Immature natural killer cell (primary cell): Measurements from ENCODE around the gene RIMKLA. TPM values are rescaled to one million over a fixed set of nuclear protein-coding genes. Genes with fewer than 3 reads are reported as not detected.

ENCODE experiments used
- DNase-seq, 3 donors: peaks; one replicate each; pipeline ENCODE4 v3.0.0; 2022; ENCODE audit warnings: mixed read lengths in 1 of 3
- H3K27ac Mint-ChIP-seq, 6 donors: one replicate each; pipeline ENCODE4 v1.8.0; 2020; ENCODE audit warnings: mixed read lengths in 6 of 6, mild to moderate bottlenecking in 5 of 6, inconsistent platforms in 4 of 6, moderate library complexity in 3 of 6
- H3K27me3 Mint-ChIP-seq, 3 donors: one replicate each; pipeline ENCODE4 v1.8.0; 2020 to 2021; ENCODE audit warnings: low read depth in 3 of 3, mild to moderate bottlenecking in 3 of 3, mixed read lengths in 3 of 3, moderate library complexity in 3 of 3, inconsistent platforms in 1 of 3
- H3K36me3 Mint-ChIP-seq, 3 donors: one replicate each; pipeline ENCODE4 v1.8.0; 2020; ENCODE audit warnings: mixed read lengths in 3 of 3, inconsistent platforms in 2 of 3, mild to moderate bottlenecking in 2 of 3
- H3K4me1 Mint-ChIP-seq, 2 donors: one replicate each; pipeline ENCODE4 v1.8.0; 2020; ENCODE audit warnings: inconsistent platforms in 2 of 2, mild to moderate bottlenecking in 2 of 2, mixed read lengths in 2 of 2, moderate library complexity in 1 of 2
- H3K4me3 Mint-ChIP-seq, 5 donors: one replicate each; pipeline ENCODE4 v1.8.0; 2020; ENCODE audit warnings: mild to moderate bottlenecking in 5 of 5, mixed read lengths in 5 of 5, inconsistent platforms in 3 of 5, moderate library complexity in 3 of 5
- H3K9me3 Mint-ChIP-seq, 6 donors: one replicate each; pipeline ENCODE4 v1.8.0; 2020; ENCODE audit warnings: mild to moderate bottlenecking in 6 of 6, mixed read lengths in 6 of 6, inconsistent platforms in 4 of 6, moderate library complexity in 3 of 6
- polyA plus RNA-seq, 3 donors: library from polyadenylated mRNA; unstranded; fragments of 300-500 nt; fragmentation: Illumina TruSeq; gene quantifications; one replicate each; pipeline ENCODE4 v1.2.3, GENCODE V29; 2021

RIMKLA gene
- polyA plus RNA-seq, 3 donors from 2014 or later = 0.34 to 1.1 (median 0.58) TPM

DNA sequence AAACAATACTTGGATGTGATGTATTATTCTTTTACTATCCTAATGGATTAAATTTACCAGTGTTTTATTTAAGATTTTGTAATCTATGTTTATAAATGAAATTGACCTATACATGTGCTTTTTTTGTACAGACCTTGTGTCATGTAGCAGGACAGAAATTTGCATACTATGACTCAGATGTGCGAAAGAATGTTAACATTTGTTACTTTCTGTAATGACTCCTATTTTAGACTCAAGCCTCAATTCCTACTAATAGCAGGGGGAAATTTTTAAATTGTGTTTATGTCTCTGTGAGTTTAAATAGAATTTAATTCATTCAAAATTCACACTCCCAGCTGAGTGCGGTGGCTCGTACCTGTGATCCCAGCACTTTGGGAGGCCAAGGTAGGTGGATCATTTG, 21.8 kb upstream of the RIMKLA start:
- Mint-ChIP-seq H3K27me3 (peaks cover 0 to 5% (median 0%) of the 10 kb centered on the region in 3 donors), H3K4me1 (no peaks in the 10 kb centered on the region), H3K27ac (no peak overlapping the region), H3K9me3 (no peaks in the 10 kb centered on the region), H3K36me3 (no peaks in the 10 kb centered on the region), H3K4me3 (no peak overlapping the region)
- DNase-seq = no peak

DNA sequence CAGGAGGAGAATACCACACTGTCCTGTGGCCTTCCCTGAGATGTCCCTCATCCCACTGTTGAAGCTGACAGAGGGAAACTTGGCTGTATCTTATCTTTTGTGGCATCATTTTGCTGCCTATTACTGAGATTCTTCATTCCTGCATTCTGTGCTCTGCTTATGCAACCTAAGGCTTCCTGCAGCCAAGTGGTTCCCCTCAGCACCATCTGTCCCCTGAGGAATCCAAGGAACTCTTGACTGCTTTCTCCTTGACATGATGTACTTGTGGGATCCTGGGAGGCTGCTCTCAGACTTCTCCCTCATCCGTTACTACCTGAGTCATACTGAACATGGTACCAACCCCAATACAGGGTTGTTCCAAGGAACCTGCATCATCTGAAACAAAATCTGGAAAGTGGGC, 21.1 kb upstream of the RIMKLA start:
- Mint-ChIP-seq H3K27me3 (peaks cover 0 to 3% (median 0%) of the 10 kb centered on the region in 3 donors), H3K27ac (no peak overlapping the region), H3K4me3 (no peak overlapping the region), H3K36me3 (no peaks in the 10 kb centered on the region), H3K4me1 (no peaks in the 10 kb centered on the region), H3K9me3 (no peaks in the 10 kb centered on the region)
- DNase-seq = no peak

DNA sequence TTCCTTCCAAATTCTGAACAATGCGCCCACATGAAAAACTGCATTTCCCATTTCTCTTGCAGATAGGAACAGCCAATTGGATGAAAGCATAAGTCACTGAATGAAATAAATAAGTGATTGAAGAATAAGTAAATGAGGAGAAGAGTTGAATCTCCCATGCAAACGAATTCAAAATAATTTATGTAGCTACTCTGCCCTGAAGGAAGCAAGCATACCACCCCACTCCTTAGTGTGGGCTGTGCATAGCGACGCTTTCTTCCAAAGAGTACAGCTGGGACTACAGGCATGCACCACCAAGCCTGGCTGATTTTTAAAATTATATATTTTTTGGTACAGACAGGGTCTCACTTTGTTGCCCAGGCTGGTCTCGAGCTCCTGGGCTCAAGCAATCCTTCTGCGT, 16.5 kb upstream of the RIMKLA start:
- no peak for DNase-seq
- Mint-ChIP-seq H3K36me3 (no peaks in the 10 kb centered on the region), H3K27ac (no peak overlapping the region), H3K4me3 (no peak overlapping the region), H3K9me3 (no peaks in the 10 kb centered on the region), H3K27me3 (peaks cover 0 to 4% (median 2%) of the 10 kb centered on the region in 3 donors), H3K4me1 (no peaks in the 10 kb centered on the region)

DNA sequence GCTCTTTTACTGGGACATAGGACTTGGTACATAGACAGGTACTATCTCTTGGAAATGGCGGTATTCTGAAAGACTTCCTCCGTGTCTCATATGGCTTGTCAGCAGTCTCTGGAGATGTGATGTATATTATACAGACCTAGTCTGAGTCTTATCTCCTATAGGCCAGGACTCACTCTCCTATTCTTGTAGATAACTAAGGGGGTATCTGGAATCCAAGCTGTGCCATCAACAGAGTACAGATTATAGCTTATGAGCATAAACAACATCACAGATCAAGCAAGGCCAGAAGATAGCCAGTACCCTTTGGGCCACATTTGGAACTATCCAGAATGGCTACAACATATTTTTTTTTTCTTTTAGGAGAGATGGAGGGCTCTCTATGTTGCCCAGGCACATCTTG, 16.1 kb upstream of the RIMKLA start:
- no peaks in the 10 kb centered on the region for H3K9me3 Mint-ChIP-seq
- H3K4me1 Mint-ChIP-seq = no peaks in the 10 kb centered on the region
- no peak for DNase-seq
- H3K4me3 Mint-ChIP-seq = no peak overlapping the region
- no peak overlapping the region for H3K27ac Mint-ChIP-seq
- no peaks in the 10 kb centered on the region for H3K36me3 Mint-ChIP-seq
- peaks cover 0 to 4% (median 2%) of the 10 kb centered on the region in 3 donors for H3K27me3 Mint-ChIP-seq

DNA sequence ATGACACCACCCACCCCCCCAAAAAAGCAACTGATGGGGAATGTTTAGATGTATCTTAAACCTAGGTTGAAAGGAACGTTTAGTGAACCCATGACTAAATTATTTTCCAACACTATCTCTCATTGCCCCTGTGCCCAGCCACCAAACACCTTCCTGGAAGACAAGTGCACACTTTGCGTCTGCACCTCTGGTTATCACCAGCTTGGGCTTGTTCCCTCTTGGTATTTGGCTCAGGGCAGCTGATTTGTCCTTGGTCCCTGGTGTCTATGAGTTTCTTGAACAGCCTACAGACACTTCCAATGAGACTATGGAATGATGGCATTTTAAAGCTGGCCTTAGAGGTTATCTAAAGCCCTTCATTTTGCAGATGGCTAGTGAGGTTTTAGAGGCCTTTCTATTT, 15.5 kb upstream of the RIMKLA start:
- no peak overlapping the region for H3K4me3 Mint-ChIP-seq
- H3K9me3 Mint-ChIP-seq = no peaks in the 10 kb centered on the region
- DNase-seq = no peak
- peaks cover 0 to 4% (median 2%) of the 10 kb centered on the region in 3 donors for H3K27me3 Mint-ChIP-seq
- no peaks in the 10 kb centered on the region for H3K4me1 Mint-ChIP-seq
- H3K27ac Mint-ChIP-seq = no peak overlapping the region
- H3K36me3 Mint-ChIP-seq = no peaks in the 10 kb centered on the region

DNA sequence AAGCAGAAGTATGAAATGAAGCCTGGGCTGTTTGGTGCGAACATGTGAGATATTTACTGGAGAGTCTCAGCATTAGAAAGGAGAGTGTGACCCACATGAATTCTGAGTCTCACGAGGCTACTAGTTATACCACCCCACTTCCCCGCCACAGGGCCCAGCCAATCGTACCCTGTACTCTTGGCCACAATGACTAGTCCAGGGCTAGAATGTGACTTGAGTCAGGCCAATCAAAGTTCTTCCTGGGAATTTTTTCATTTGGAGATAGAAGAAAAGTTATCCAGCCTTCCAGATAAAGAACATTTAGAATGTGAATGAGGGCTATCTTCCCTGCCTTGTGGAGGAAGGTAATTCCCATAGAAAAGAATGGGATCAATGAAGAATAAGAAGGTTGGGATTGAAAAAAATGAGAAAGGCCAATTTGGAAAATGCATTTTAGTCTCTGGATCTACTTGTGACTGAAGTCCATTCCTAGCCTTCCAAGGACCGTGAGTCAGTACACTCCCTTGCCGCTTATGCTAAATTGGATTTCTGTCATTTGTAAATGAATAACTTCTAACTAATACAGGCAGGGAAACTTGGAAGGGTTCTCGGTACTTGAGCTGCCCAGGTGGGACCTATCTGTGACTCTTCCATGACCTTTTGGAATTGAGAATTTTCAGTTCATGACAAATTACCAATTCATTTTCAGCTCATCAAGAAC, 12.3 kb upstream of the RIMKLA start:
- Mint-ChIP-seq H3K36me3 (no peaks in the 10 kb centered on the region), H3K27ac (no peak overlapping the region), H3K4me1 (no peaks in the 10 kb centered on the region), H3K9me3 (no peaks in the 10 kb centered on the region), H3K4me3 (no peak overlapping the region), H3K27me3 (peaks cover 0 to 10% (median 5%) of the 10 kb centered on the region in 3 donors)
- no peak for DNase-seq

DNA sequence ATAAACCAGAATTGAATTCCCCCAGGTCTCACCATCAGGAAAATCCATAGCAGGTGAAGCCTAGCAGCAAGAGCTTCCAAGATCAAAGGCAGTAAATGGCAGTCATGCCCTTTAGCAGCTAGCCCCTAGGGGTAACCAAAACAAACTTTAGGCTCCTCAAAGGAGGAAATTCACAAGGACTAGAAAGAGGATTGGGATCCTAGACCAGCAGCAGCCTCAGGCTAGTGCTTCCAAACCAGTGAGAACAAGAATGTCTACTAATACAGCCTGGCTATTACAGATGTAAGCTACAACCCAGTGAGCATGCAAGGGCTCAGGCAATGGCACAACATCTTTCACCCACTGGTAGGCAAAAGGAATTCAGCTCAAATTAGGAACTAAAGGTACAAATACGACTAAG, 11.1 kb upstream of the RIMKLA start:
- Mint-ChIP-seq H3K4me1 (no peaks in the 10 kb centered on the region), H3K9me3 (no peaks in the 10 kb centered on the region), H3K27me3 (peaks cover 0 to 10% (median 7%) of the 10 kb centered on the region in 3 donors)

DNA sequence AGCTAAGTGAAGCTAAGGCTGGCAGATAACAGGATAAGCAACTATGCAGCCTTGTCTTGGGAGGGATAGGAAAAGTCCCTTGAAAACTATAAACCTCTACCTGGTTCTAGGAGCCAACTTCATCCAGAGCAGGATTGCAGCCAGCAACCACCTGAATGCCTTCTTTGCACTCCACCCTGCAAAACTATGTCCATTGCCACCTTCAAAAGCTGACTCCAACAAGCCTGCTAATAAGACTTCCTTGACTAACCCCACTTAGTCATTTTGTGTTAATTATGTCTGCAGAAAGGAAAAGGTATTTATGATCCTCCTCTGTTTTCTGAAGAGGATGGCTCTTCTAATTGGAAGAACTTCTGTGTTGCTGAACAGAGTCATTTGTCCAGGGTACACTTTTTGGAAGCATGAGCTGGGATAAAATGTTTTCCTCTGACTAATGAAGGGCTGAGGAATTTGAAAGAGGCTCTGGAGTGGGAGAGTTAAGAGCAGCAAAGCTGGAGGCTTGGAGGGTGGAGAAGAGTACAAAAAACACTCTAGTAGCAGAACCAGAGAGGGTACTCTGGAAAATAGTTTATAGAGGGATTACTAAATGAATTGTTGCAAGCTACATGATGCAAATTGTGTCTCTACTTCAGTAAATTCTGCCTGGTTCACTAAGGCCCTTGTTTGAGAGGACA, 9.6 kb upstream of the RIMKLA start:
- no peak for DNase-seq
- Mint-ChIP-seq H3K27me3 (peaks cover 0 to 8% (median 7%) of the 10 kb centered on the region in 3 donors), H3K4me3 (no peak overlapping the region), H3K36me3 (no peaks in the 10 kb centered on the region), H3K9me3 (no peaks in the 10 kb centered on the region), H3K4me1 (no peaks in the 10 kb centered on the region), H3K27ac (peak overlapping the region in 1 of 6 donors; percentile 30)

More for the DNA sequence above, 11.1 kb upstream of the RIMKLA start:
- H3K36me3 Mint-ChIP-seq = no peaks in the 10 kb centered on the region
- H3K27ac Mint-ChIP-seq = no peak overlapping the region
- H3K4me3 Mint-ChIP-seq = no peak overlapping the region
- no peak for DNase-seq

DNA sequence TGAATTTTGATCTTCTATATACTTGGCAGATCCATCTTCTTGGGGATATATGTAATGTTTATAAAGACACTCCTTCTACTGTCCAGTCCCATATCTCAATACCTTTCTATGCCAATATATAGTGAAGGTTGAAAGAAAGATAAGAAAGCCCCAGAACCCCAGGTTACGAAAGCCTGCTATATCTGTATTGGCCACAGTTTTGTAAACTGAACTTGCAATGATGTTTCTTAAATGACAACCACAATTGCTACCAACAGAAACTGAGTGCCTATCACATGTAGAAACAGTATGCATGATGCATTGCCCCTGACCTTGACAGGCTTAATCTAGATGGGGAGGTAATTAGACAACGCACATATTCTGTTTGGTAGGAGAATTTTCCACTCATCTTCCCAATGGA, 7.8 kb upstream of the RIMKLA start:
- Mint-ChIP-seq H3K36me3 (no peaks in the 10 kb centered on the region), H3K27me3 (peaks cover 3 to 11% (median 5%) of the 10 kb centered on the region in 3 donors), H3K4me3 (no peak overlapping the region), H3K27ac (no peak overlapping the region), H3K4me1 (no peaks in the 10 kb centered on the region), H3K9me3 (no peaks in the 10 kb centered on the region)
- DNase-seq = no peak

DNA sequence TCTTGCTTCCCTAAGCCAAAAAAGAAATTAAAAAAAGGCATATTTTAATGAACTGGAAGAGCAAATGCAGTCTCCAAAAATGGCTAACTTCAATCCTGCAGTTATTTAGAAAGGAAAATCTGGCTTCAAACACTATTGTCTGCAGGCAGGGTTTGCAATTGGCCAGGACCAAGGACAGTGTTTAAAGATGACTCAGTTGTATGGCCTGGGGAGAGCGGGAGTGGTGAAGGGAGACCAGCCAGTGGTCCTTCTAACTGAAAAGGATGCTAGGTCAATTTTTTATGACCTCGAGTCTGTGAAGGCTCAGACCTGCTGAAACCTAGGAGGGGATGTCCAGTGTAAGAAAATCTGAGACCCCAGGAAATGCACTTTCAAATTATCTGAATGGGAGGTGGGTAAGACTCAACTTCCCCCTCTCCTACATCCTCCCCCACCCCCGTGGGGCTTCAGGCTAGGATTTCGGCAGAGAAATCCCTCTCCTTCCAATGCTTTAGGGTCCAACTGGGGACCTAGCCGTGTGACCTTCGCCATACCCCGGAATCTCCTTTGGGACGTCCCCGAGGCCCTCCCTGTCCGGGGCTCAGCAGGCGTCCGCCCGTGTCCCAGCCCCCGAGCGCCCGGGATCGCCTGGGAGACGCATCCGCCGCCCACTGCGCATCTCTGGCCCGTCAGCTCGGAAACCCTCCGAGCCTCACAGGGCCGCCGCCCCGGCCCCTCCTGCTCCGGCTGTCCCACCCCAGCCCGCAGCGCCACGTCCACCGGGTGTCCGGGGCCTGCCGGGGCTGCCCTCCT, 602 bp upstream of the RIMKLA start:
- H3K27me3 Mint-ChIP-seq = peaks cover 16 to 22% (median 16%) of the 10 kb centered on the region in 3 donors

GRCh38 chr1:42381280-42381673, 685 bp downstream of the RIMKLA start:
- peaks cover 10 to 12% of the 10 kb centered on the region in 2 donors for H3K4me1 Mint-ChIP-seq
- H3K4me3 Mint-ChIP-seq = peak overlapping the region; percentile 58 to 79 (median 72)
- H3K27me3 Mint-ChIP-seq = peaks cover 16 to 22% (median 17%) of the 10 kb centered on the region in 3 donors
- peaks cover 0 to 2% (median 0%) of the 10 kb centered on the region in 6 donors for H3K9me3 Mint-ChIP-seq
- H3K27ac Mint-ChIP-seq = no peak overlapping the region
- H3K36me3 Mint-ChIP-seq = no peaks in the 10 kb centered on the region
- DNase-seq = no peak

More for the DNA sequence above, 602 bp upstream of the RIMKLA start:
- DNase-seq = no peak
- H3K4me3 Mint-ChIP-seq = peak overlapping the region; percentile 75 to 87 (median 80)
- peaks cover 0 to 2% (median 0%) of the 10 kb centered on the region in 6 donors for H3K9me3 Mint-ChIP-seq
- peak overlapping the region in 2 of 6 donors; percentile 38 to 56 for H3K27ac Mint-ChIP-seq
- peaks cover 10 to 12% of the 10 kb centered on the region in 2 donors for H3K4me1 Mint-ChIP-seq
- H3K36me3 Mint-ChIP-seq = no peaks in the 10 kb centered on the region

DNA sequence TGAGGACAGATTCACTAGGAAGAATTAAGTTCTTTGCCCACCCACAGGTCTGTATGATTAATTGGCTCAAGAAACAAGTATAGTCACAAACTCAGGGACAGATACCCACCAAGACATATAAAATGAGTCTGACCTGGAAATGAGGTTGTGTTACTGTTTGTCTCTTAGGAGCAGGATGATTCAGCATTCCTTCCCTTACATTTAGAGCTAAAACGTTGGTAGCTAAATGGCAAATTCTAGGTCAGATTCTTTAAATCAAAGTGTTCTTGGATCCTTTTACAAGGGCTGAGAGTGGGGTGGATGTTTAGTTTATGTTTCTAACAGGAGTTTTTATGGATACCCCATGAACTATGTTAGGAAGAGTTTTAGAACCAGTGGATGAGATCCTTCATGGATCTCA, 4.7 kb downstream of the RIMKLA start:
- peaks cover 4 to 5% of the 10 kb centered on the region in 2 donors for H3K4me1 Mint-ChIP-seq
- H3K27ac Mint-ChIP-seq = no peak overlapping the region
- no peaks in the 10 kb centered on the region for H3K9me3 Mint-ChIP-seq
- no peak for DNase-seq
- H3K36me3 Mint-ChIP-seq = no peaks in the 10 kb centered on the region
- peaks cover 4 to 13% (median 9%) of the 10 kb centered on the region in 3 donors for H3K27me3 Mint-ChIP-seq
- H3K4me3 Mint-ChIP-seq = no peak overlapping the region

DNA sequence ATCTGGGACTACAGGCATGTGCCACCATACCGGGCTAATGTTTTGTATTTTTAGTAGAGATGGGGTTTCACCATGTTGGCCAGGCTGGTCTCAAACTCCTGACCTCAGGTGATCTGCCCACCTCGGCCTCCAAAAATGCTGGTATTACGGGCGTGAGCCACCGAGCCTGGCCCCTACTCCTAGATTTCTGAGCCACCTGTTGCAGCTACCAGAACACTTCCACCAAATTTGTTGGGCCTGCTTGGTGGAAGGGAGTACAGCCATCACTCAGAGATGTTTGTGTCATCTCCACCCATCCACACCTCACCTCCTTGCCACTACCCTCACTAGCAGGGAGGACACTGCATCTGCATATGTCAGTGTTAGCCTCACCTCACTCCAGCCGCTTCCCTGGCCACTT, 5.5 kb downstream of the RIMKLA start:
- H3K27ac Mint-ChIP-seq = no peak overlapping the region
- H3K36me3 Mint-ChIP-seq = no peaks in the 10 kb centered on the region
- H3K27me3 Mint-ChIP-seq = peaks cover 4 to 12% (median 9%) of the 10 kb centered on the region in 3 donors
- no peaks in the 10 kb centered on the region for H3K9me3 Mint-ChIP-seq
- peaks cover 3 to 4% of the 10 kb centered on the region in 2 donors for H3K4me1 Mint-ChIP-seq
- no peak for DNase-seq
- H3K4me3 Mint-ChIP-seq = no peak overlapping the region

GRCh38 chr1:42392255-42392654, 11.7 kb downstream of the RIMKLA start:
- Mint-ChIP-seq H3K4me3 (no peak overlapping the region), H3K36me3 (no peaks in the 10 kb centered on the region), H3K27me3 (no peaks in the 10 kb centered on the region), H3K4me1 (no peaks in the 10 kb centered on the region), H3K9me3 (no peaks in the 10 kb centered on the region), H3K27ac (no peak overlapping the region)
- DNase-seq = no peak
